Measurements from ENCODE around the gene RAPGEF5.

DNA sequence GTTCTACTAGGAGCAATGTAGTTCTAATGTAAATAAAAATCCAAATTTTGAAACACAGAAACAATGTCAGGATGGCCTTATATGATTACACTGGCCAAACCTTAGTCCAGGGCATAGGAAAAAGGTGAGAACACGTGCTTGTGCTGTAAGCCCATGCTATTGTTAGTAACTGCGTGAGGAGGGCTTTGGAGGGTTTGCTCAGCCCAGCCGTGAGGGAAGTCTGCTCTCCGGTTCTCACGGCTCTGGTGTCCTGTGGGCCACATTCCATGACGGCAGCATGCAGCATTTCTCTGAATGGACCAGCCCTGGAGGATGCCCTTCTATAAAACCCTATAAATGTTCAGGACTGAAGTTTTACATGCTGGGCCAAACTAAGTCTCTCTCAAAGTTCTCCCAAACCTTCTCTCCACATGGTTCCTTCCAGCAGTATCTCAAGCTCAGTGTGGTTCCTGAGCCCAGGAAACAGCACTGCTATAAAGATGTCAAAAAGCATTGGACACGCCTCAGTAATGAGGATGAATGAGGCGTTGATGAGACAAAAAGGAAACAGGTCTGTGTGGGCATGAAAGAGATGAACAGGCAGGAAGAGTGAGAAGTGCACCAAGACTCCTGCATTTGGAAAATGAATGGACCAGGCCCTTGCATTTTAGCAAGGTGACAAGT lies 236.4 kb downstream of the RAPGEF5 start:
- TF ChIP-seq, protein P1, sequence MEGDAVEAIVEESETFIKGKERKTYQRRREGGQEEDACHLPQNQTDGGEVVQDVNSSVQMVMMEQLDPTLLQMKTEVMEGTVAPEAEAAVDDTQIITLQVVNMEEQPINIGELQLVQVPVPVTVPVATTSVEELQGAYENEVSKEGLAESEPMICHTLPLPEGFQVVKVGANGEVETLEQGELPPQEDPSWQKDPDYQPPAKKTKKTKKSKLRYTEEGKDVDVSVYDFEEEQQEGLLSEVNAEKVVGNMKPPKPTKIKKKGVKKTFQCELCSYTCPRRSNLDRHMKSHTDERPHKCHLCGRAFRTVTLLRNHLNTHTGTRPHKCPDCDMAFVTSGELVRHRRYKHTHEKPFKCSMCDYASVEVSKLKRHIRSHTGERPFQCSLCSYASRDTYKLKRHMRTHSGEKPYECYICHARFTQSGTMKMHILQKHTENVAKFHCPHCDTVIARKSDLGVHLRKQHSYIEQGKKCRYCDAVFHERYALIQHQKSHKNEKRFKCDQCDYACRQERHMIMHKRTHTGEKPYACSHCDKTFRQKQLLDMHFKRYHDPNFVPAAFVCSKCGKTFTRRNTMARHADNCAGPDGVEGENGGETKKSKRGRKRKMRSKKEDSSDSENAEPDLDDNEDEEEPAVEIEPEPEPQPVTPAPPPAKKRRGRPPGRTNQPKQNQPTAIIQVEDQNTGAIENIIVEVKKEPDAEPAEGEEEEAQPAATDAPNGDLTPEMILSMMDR (IDR thresholded peaks at IDR 0.05): no peak
- no peak for TF ChIP-seq POLR2A (IDR thresholded peaks at IDR 0.05)
